Tibial nerve (tissue), 3 donors: ENCODE results near the gene ADGRE3.

Experiments used
- CTCF ChIP-seq, 5 experiments: fragments of 200-600 bp in 3 of 5; fragments of 450-650 bp in 2 of 5; sonication (generic) in 3 of 5; IDR thresholded peaks; one replicate each; pipeline ENCODE4 v1.5.1; 2016 to 2019; ENCODE audit warnings: antibody characterized with exemption in 5 of 5, mild to moderate bottlenecking in 3 of 5, moderate library complexity in 2 of 5
- POLR2A ChIP-seq, 2 donors: fragments of 450-650 bp; IDR thresholded peaks; one replicate each; pipeline ENCODE4 v1.6.1; 2017; ENCODE audit warnings: antibody characterized with exemption in 2 of 2, mild to moderate bottlenecking in 2 of 2, moderate library complexity in 2 of 2

- no peak for TF ChIP-seq POLR2A (IDR thresholded peaks at IDR 0.05)
- TF ChIP-seq CTCF (IDR thresholded peaks at IDR 0.05): no peak
These were observed 20.8 kb upstream of the ADGRE3 start for GRCh38 chr19:14695471-14695870.
